Measurements from ENCODE around the gene ZNF367. TPM values are rescaled to one million over a fixed set of nuclear protein-coding genes. Genes with fewer than 3 reads are reported as not detected.
A peak's percentile ranks its signal among the peaks of the same experiment; 100 is the strongest.

The ZNF367 gene
- total RNA-seq, 1 experiment from 2014 or later: 10.1 TPM

GRCh38 chr9:96382839-96383164 is 35.4 kb downstream of the ZNF367 start:
- Mint-ChIP-seq H3K27me3 (ENCODE audit: low read depth) (no peaks in the 10 kb centered on the region), H3K4me3 (peak overlapping the region; percentile 73 to 87), H3K36me3 (ENCODE audit: insufficient read depth in 1 of 3, low read depth in 3 of 3) (peaks cover 1 to 21% (median 6%) of the 10 kb centered on the region in 3 experiments; a peak in 6 of 7 replicates), H3K9me3 (no peaks in the 10 kb centered on the region), H3K27ac (peak overlapping the region in 1 of 3 experiments; percentile 73; a peak in 1 of 7 replicates), H3K4me1 (peaks cover 10 to 24% of the 10 kb centered on the region in 2 experiments)
- Histone ChIP-seq H3K18ac (ENCODE audit: insufficient read length, low read depth, low read length) (no peak overlapping the region), H2AFZ (ENCODE audit: low read length) (no peak overlapping the region), H2BK5ac (ENCODE audit: insufficient read length, low read length) (no peak overlapping the region), H3K23ac (ENCODE audit: insufficient read length, low read depth, low read length) (no peak overlapping the region), H3K4me2 (ENCODE audit: insufficient read depth, insufficient read length, low read length) (peak overlapping the region; percentile 89), H3K27ac (ENCODE audit: insufficient read length, low read depth, low read length) (no peak overlapping the region), H4K8ac (replicated peaks; ENCODE audit: insufficient read length, low read depth, low read length) (no peak overlapping the region), H4K5ac (ENCODE audit: insufficient read length, low read depth, low read length) (no peak overlapping the region), H3K79me2 (ENCODE audit: insufficient read depth, low read length) (no peaks in the 10 kb centered on the region), H2BK12ac (ENCODE audit: insufficient read length, low read depth, low read length) (no peak overlapping the region), H3K27me3 (ENCODE audit: insufficient read depth, low read length) (no peaks in the 10 kb centered on the region), H3K9ac (ENCODE audit: extremely low read depth, insufficient read length, low read length) (peak overlapping the region; percentile 34), H3K4ac (ENCODE audit: low read depth, low read length) (no peak overlapping the region), H2BK120ac (ENCODE audit: low read depth, low read length, poor library complexity, severe bottlenecking) (no peak overlapping the region), H3K14ac (ENCODE audit: insufficient read depth, low read length) (peak overlapping the region; percentile 38; the same call in 1 of the 2 replicates), H2BK15ac (ENCODE audit: low read depth, low read length) (no peak overlapping the region), H2AK5ac (ENCODE audit: insufficient read length, low read length) (no peak overlapping the region), H3K9me3 (ENCODE audit: control insufficient read depth, low read depth, low read length) (no peaks in the 10 kb centered on the region), H3K23me2 (ENCODE audit: insufficient read length, low read depth, low read length, poor library complexity, severe bottlenecking) (peaks cover 7% of the 10 kb centered on the region), H4K20me1 (ENCODE audit: control insufficient read depth, insufficient read depth, insufficient read length) (no peaks in the 10 kb centered on the region), H2BK20ac (ENCODE audit: low read depth, low read length, poor library complexity, severe bottlenecking) (no peak overlapping the region), H4K91ac (ENCODE audit: insufficient read length, low read depth, low read length) (no peak overlapping the region), H3K79me1 (ENCODE audit: insufficient read depth, low read depth, low read length, poor library complexity, severe bottlenecking) (no peaks in the 10 kb centered on the region), H3T11ph (ENCODE audit: low read length) (no peak overlapping the region), H3K4me1 (ENCODE audit: insufficient read depth, low read length) (no peaks in the 10 kb centered on the region; the same call in 1 of the 2 replicates), H3K56ac (ENCODE audit: insufficient read length, low read depth, low read length) (no peak overlapping the region)
- WGBS (ENCODE audit: extremely low coverage, insufficient read length, low lambda C conversion rate): no CpG with 5 or more reads among the region's 7 CpGs
- TF ChIP-seq, protein P1, sequence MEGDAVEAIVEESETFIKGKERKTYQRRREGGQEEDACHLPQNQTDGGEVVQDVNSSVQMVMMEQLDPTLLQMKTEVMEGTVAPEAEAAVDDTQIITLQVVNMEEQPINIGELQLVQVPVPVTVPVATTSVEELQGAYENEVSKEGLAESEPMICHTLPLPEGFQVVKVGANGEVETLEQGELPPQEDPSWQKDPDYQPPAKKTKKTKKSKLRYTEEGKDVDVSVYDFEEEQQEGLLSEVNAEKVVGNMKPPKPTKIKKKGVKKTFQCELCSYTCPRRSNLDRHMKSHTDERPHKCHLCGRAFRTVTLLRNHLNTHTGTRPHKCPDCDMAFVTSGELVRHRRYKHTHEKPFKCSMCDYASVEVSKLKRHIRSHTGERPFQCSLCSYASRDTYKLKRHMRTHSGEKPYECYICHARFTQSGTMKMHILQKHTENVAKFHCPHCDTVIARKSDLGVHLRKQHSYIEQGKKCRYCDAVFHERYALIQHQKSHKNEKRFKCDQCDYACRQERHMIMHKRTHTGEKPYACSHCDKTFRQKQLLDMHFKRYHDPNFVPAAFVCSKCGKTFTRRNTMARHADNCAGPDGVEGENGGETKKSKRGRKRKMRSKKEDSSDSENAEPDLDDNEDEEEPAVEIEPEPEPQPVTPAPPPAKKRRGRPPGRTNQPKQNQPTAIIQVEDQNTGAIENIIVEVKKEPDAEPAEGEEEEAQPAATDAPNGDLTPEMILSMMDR (conservative IDR thresholded peaks at IDR 0.05): no peak
- no peak for DNase-seq

Measured in H9 (cell line).